Measurements from ENCODE around the gene CD28. TPM values are rescaled to one million over a fixed set of nuclear protein-coding genes. Genes with fewer than 3 reads are reported as not detected.

Gene CD28
- total RNA-seq, 2 donors from 2014 or later: 0.55 to 1.6 TPM

- H3K9me3 ChIP-seq: no peaks in the 10 kb centered on the region
- TF ChIP-seq CTCF (IDR thresholded peaks at IDR 0.05): no peak
- H3K27ac ChIP-seq: no peak overlapping the region
- H3K36me3 ChIP-seq: no peaks in the 10 kb centered on the region
- H3K27me3 ChIP-seq: no peaks in the 10 kb centered on the region
- H3K4me1 ChIP-seq: no peaks in the 10 kb centered on the region
- H3K4me3 ChIP-seq: no peak overlapping the region
- no peak for DNase-seq (ENCODE audit: low spot score)
Observed at GRCh38 chr2:203763241-203763937, 57.0 kb downstream of the CD28 start.

GRCh38 chr2:203763938-203764664 lies 57.7 kb downstream of the CD28 start:
- Histone ChIP-seq H3K27me3 (no peaks in the 10 kb centered on the region), H3K4me1 (no peaks in the 10 kb centered on the region), H3K4me3 (no peak overlapping the region), H3K27ac (no peak overlapping the region), H3K36me3 (no peaks in the 10 kb centered on the region), H3K9me3 (no peaks in the 10 kb centered on the region)
- DNase-seq (ENCODE audit: low spot score): no peak
- TF ChIP-seq CTCF (IDR thresholded peaks at IDR 0.05): no peak

- TF ChIP-seq CTCF (IDR thresholded peaks at IDR 0.05): no peak
- H3K9me3 ChIP-seq: no peaks in the 10 kb centered on the region
- no peaks in the 10 kb centered on the region for H3K27me3 ChIP-seq
- H3K27ac ChIP-seq: no peak overlapping the region
- no peak for DNase-seq (ENCODE audit: low spot score)
- no peaks in the 10 kb centered on the region for H3K4me1 ChIP-seq
- no peak overlapping the region for H3K4me3 ChIP-seq
- no peaks in the 10 kb centered on the region for H3K36me3 ChIP-seq
Observed at GRCh38 chr2:203772456-203773165, 66.2 kb downstream of the CD28 start.

- DNase-seq (ENCODE audit: low spot score): no peak
- Histone ChIP-seq H3K27me3 (no peaks in the 10 kb centered on the region), H3K27ac (no peak overlapping the region), H3K4me3 (no peak overlapping the region), H3K36me3 (no peaks in the 10 kb centered on the region), H3K9me3 (no peaks in the 10 kb centered on the region), H3K4me1 (no peaks in the 10 kb centered on the region)
- no peak for TF ChIP-seq CTCF (IDR thresholded peaks at IDR 0.05)
Observed at GRCh38 chr2:203774760-203775159, 68.3 kb downstream of the CD28 start.

- TF ChIP-seq CTCF (IDR thresholded peaks at IDR 0.05): no peak
- Histone ChIP-seq H3K9me3 (no peaks in the 10 kb centered on the region), H3K4me3 (no peak overlapping the region), H3K4me1 (no peaks in the 10 kb centered on the region), H3K27ac (no peak overlapping the region), H3K36me3 (no peaks in the 10 kb centered on the region), H3K27me3 (no peaks in the 10 kb centered on the region)
- no peak for DNase-seq (ENCODE audit: low spot score)
Observed at GRCh38 chr2:203775684-203776083, 69.2 kb downstream of the CD28 start.
